NK-92 (cell line): ENCODE measurements around the gene CELA2A.
"Not testable (repeated sequence)": the region's sequence is repeated elsewhere in the genome, so short reads cannot be mapped to it uniquely, and the experiment has no call there.

Source experiments
- DNase-seq: peaks from one replicate; lab custom pipeline; 2025; ENCODE audit not compliant: unreplicated experiment; lab: John Stamatoyannopoulos, UW

Gene CELA2A

DNA sequence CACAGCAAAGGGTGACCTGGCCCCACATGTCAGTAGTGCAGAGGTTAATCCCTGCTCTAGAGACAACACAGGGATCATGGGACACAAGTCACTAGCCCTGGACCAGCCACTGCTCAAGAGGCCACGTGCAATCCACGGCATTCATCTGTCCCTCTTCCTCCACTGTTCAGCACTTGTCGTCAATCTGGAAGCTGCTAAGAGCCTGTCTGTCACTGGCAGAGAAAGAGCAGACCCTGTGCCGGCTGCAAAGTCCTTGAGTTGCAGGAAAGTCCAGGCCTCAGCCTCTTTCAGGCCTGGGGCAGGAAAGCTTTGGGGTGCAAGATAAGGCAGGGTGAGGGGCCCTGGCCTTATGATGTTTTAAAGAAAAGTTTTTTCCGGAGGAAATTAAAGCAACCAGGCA lies 36.1 kb downstream of the CELA2A start:
- no peak for DNase-seq

DNA sequence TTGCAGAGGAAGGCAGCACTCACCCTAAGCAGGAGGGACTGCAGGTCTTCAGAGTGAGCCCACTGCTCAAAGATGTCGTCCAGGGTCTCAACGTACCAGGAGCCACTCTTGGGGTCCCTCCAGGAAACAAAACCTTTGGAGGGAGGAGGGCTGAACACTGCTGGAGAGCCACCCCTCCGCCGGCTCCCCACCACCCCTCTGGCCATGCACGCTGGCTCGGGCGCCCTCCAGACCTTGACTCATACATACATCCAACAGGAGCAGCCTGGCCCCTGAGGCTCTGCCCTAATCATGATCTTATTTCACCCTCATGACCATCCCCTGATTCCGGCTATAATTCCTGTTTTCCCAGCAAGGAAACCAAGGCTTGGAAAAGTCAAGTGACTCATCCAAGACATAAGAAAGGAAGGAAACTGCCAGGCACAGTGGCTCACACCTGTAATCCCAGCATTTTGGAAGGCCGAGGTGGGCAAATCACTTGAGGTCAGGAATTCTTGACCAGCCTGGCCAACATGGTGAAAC lies 37.4 kb downstream of the CELA2A start:
- no peak for DNase-seq

GRCh38 chr1:15500184-15501178 lies 43.9 kb downstream of the CELA2A start:
- no peak for DNase-seq

- DNase-seq, result no peak
These were observed 44.9 kb downstream of the CELA2A start for GRCh38 chr1:15501208-15502032.

DNA sequence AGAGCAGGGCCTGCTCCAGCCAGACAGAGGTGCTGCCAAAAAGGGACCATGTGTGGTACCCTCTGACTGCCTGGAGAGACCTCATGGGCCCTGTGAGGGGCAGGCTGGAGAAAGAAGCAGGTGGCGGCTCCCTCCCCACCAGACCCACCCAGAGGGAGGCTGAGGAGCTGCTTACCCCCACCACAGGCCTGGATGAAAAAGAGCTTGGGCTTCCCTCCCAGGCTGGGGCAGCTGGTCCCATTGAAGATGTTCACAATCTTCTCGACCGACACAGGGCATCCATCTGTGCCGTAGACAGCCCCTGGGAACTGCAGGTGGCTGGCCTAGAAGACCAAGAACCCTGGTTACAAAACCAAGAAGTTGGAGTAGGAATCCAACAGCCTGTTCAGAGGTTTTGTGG lies 47.9 kb downstream of the CELA2A start:
- no peak for DNase-seq

DNA sequence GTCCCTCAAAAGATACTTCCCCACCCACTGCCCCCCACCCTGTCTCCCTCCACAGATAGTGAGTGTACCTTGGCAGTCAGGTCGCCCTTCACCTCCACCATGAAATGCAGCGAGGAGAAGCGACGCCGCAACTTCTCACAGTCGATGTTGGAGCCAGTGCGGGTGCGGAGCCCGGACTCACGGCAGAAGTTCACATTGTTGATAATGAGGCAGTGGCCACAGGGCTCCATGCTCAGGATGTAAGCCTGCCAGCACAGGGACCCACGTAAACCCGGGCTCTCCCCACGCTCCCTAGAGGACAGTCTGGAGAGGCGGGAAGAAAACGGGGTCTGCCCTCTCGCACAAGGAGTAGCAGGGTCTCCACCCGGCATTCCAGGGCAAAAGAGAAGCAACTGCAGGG lies 50.3 kb downstream of the CELA2A start:
- no peak for DNase-seq

DNA sequence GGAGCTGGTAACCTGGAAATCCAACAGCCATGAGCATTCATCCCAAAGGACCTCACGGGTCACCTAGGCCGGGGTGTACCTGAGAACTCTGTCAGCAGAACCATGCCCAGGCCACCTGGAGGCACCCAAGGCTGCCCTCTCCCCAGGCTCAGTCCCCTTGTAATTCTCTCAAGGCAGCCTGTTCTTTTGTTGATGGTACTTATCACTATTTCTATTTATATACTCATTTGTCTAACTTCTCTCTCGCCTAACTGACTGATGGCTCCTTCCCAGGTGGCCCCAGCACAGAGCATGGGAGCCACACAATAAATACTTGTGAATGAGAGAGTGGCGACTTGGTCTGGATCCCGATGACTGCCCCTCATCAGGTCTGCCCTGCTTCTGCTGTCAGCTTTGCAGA lies 50.7 kb downstream of the CELA2A start:
- no peak for DNase-seq

DNA sequence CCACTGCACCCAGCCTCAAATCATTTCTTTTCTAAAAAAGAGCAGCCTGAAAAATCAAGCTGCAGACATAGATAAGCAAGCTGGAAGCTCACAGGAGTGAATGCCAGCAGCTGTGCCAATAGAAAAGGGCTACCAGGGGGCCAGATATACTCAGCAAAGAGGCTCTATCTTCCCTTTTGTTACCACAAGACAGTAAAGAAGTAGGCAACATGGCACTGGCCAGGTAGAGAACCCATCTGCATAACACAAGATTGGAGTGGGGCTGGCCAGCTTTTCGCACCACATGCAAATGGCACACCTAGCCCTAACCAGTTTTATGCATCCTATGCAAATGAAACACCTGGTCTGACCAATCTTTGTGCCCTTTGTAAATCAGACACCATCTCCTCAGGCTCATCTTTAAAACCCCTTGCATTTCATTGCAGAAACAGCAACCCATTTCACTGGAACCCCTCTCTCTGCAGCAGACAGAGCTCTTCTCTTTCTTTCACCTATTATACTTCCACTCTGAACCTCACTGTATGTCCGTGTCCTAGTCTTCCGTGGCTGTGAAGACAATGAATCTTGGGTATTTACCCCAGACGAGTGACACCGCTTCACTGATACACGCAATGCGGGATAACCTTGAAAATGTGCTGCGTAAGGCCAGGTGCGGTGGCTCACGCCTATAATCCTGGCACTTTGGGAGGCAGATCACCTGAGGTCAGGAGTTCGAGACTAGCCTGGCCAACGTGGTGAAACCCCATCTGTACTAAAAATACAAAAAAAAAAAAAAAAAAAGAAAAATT lies 52.4 kb downstream of the CELA2A start:
- no peak for DNase-seq

- DNase-seq, result no peak
These were observed 53.1 kb downstream of the CELA2A start for GRCh38 chr1:15509586-15509985.

GRCh38 chr1:15510611-15511405 lies 54.3 kb downstream of the CELA2A start:
- no peak for DNase-seq

GRCh38 chr1:15513192-15513591 lies 56.7 kb downstream of the CELA2A start:
- DNase-seq, result no peak

- no peak for DNase-seq
These were observed 57.4 kb downstream of the CELA2A start for GRCh38 chr1:15513919-15514318.

DNA sequence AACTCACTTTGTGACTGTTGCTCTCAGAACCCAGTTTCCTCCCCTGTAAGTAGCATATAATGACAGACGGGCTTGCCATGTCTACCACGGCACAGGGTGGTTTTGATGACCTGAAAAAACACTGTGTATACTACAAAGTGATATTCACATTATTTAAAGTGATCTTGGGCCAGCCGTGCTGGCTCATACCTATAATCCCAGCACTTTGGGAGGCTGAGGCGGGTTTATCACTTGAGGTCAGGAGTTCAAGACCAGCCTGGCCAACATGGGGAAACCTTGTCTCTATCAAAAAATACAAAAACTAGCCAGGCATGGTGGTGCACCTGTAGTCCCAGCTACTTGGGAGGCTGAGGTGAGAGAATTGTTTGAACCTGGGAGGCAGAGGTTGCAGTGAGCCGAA lies 58.0 kb downstream of the CELA2A start:
- DNase-seq, result not testable (repeated sequence)

- no peak for DNase-seq
These were observed 58.6 kb downstream of the CELA2A start for GRCh38 chr1:15515022-15515663.

DNA sequence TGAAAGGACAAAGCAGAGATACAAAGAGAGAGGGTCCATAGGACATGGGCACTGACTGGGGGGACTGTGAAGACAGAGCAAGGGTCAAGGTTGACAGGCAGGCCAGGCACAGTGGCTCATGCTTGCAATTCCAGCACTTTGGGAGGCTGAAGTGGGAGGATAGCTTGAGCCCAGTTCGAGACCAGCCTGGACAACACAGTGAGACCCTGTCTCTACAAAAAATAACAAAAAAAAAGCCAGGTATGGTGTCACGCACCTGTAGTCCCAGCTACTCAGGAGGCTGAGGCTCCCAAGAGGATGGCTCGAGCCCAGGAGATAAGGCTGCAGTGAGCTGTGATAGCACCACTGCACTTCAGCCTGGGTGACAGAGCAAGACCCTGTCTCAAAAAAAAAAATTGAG lies 63.1 kb downstream of the CELA2A start:
- no peak for DNase-seq

DNA sequence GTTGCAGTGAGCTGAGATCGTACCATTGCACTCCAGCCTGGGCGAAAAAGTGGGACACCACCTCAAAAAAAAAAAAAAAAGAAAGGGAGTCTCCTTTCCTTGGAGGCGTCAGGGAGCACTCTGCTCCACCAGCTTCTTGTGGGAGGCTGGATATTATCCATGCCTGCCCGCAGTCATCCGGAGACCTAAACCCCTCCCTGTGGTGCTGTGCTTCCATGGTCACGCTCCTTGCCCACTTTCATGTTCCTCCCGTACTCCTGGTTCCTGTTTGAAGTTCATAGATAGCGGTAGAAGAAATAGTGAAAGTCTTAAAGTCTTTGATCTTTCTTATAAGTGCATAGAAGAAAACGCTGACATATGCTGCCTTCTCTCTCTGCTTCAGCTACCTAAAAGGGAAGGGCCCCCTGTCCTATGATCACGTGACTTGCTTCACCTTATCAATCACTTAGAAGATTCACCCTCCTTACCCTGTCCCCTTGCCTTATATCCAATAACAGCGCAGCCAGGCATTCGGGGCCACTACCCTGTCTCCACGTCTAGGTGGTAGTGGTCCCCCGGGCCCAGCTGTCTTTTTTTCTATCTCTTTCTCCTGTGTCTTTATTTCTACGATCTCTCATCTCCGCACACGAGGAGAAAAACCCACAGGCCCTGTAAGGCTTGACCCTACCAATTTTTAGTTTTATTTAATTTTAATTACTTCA lies 64.8 kb downstream of the CELA2A start:
- not testable (repeated sequence) for DNase-seq
